ENCODE measurements around the gene TAF1C. TPM values are rescaled to one million over a fixed set of nuclear protein-coding genes. Genes with fewer than 3 reads are reported as not detected.

TAF1C gene
- total and polyA plus RNA-seq, 2 experiments from 2014 or later, result 37.2 to 57.4 TPM

- no peaks in the 10 kb centered on the region for H4K20me1 ChIP-seq (replicated peaks; ENCODE audit: insufficient read depth)
- H3K4me3 ChIP-seq, result no peak overlapping the region
- TF ChIP-seq POLR2AphosphoS5 (IDR thresholded peaks at IDR 0.05; ENCODE audit: low read depth) (no peak), NANOG (IDR thresholded peaks at IDR 0.05; ENCODE audit: borderline replicate concordance) (no peak), JUNB (IDR thresholded peaks at IDR 0.05; ENCODE audit: unreplicated experiment) (no peak), CREB1 (CRISPR knock-in tag; IDR thresholded peaks at IDR 0.05; ENCODE audit: low read depth) (no peak), ZNF114 (CRISPR knock-in tag; IDR thresholded peaks at IDR 0.05) (no peak), STAT1 (IDR thresholded peaks at IDR 0.05; ENCODE audit: unreplicated experiment) (no peak), ETS1 (IDR thresholded peaks at IDR 0.05) (no peak), ZNF462 (CRISPR knock-in tag; IDR thresholded peaks at IDR 0.05) (no peak), EZH2phosphoT487 (IDR thresholded peaks at IDR 0.05; ENCODE audit: unreplicated experiment) (no peak), ZNF331 (CRISPR knock-in tag; IDR thresholded peaks at IDR 0.05; ENCODE audit: low read depth) (no peak), EZH2 (IDR thresholded peaks at IDR 0.05; ENCODE audit: low read depth, unreplicated experiment) (no peak)
- TF ChIP-seq, protein P1, sequence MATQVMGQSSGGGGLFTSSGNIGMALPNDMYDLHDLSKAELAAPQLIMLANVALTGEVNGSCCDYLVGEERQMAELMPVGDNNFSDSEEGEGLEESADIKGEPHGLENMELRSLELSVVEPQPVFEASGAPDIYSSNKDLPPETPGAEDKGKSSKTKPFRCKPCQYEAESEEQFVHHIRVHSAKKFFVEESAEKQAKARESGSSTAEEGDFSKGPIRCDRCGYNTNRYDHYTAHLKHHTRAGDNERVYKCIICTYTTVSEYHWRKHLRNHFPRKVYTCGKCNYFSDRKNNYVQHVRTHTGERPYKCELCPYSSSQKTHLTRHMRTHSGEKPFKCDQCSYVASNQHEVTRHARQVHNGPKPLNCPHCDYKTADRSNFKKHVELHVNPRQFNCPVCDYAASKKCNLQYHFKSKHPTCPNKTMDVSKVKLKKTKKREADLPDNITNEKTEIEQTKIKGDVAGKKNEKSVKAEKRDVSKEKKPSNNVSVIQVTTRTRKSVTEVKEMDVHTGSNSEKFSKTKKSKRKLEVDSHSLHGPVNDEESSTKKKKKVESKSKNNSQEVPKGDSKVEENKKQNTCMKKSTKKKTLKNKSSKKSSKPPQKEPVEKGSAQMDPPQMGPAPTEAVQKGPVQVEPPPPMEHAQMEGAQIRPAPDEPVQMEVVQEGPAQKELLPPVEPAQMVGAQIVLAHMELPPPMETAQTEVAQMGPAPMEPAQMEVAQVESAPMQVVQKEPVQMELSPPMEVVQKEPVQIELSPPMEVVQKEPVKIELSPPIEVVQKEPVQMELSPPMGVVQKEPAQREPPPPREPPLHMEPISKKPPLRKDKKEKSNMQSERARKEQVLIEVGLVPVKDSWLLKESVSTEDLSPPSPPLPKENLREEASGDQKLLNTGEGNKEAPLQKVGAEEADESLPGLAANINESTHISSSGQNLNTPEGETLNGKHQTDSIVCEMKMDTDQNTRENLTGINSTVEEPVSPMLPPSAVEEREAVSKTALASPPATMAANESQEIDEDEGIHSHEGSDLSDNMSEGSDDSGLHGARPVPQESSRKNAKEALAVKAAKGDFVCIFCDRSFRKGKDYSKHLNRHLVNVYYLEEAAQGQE (IDR thresholded peaks at IDR 0.05; ENCODE audit: unreplicated experiment), result no peak
- TF ChIP-seq, protein P2, sequence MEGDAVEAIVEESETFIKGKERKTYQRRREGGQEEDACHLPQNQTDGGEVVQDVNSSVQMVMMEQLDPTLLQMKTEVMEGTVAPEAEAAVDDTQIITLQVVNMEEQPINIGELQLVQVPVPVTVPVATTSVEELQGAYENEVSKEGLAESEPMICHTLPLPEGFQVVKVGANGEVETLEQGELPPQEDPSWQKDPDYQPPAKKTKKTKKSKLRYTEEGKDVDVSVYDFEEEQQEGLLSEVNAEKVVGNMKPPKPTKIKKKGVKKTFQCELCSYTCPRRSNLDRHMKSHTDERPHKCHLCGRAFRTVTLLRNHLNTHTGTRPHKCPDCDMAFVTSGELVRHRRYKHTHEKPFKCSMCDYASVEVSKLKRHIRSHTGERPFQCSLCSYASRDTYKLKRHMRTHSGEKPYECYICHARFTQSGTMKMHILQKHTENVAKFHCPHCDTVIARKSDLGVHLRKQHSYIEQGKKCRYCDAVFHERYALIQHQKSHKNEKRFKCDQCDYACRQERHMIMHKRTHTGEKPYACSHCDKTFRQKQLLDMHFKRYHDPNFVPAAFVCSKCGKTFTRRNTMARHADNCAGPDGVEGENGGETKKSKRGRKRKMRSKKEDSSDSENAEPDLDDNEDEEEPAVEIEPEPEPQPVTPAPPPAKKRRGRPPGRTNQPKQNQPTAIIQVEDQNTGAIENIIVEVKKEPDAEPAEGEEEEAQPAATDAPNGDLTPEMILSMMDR (conservative IDR thresholded peaks at IDR 0.05; ENCODE audit: low read depth in 2 of 2), result no peak
- no peak for DNase-seq (ENCODE audit: low spot score)
- H3K36me3 ChIP-seq (ENCODE audit: insufficient read depth), result no peaks in the 10 kb centered on the region
- H3K36me3 Mint-ChIP-seq (ENCODE audit: low read depth), result no peaks in the 10 kb centered on the region; the same call in 2 of the 3 replicates
- peaks cover 2% of the 10 kb centered on the region for H3K27me3 Mint-ChIP-seq (ENCODE audit: insufficient read depth, low read depth, poor library complexity)
- H3K9me2 ChIP-seq (ENCODE audit: insufficient read depth), result no peaks in the 10 kb centered on the region
- H3K4me3 Mint-ChIP-seq, result no peak overlapping the region
- no peak overlapping the region for H3K27ac ChIP-seq (ENCODE audit: low read depth)
- no peaks in the 10 kb centered on the region for H3K9me3 Mint-ChIP-seq
- no peaks in the 10 kb centered on the region for H3F3A ChIP-seq (replicated peaks; ENCODE audit: low read depth)
- no peaks in the 10 kb centered on the region for H3K79me2 ChIP-seq (replicated peaks; ENCODE audit: insufficient read depth)
- no peaks in the 10 kb centered on the region for H3K27me3 ChIP-seq (ENCODE audit: insufficient read depth)
- peaks cover 2% of the 10 kb centered on the region; the same call in 1 of the 3 replicates for H3K4me1 Mint-ChIP-seq
- H3K27ac Mint-ChIP-seq, result no peak overlapping the region
- ATAC-seq, result no peak
- H2AFZ ChIP-seq, result no peak overlapping the region
- H3K4me1 ChIP-seq (ENCODE audit: insufficient read depth), result peaks cover under 1% of the 10 kb centered on the region; the same call in 1 of the 2 replicates
- H3K4me2 ChIP-seq, result no peak overlapping the region
These were observed 25.1 kb downstream of the TAF1C start for GRCh38 chr16:84161801-84162200.

All from GM23338 (cell line).